A673 (cell line): ENCODE results near the gene NEDD4L.

ENCODE experiments used
- EZH2 ChIP-seq: fragments of 200-600 bp; sonication (generic); IDR thresholded peaks from 2 replicates; pipeline ENCODE4 v1.6.1; 2017; ENCODE audit warnings: borderline replicate concordance, low read depth, mild to moderate bottlenecking, mixed read lengths, antibody characterized with exemption, low read length; ENCODE audit not compliant: poor library complexity, severe bottlenecking
- TF ChIP-seq, protein P1 (sequence below): fragments of 300-800, 200-600 bp; sonication (generic); conservative IDR thresholded peaks from 2 replicates; pipeline ENCODE4 v1.5.1; 2017; ENCODE audit warnings: low read depth, mild to moderate bottlenecking, antibody characterized with exemption, low read length, moderate library complexity, mixed read lengths

GRCh38 chr18:58427321-58427720 is 383.3 kb downstream of the NEDD4L start:
- TF ChIP-seq, protein P1, sequence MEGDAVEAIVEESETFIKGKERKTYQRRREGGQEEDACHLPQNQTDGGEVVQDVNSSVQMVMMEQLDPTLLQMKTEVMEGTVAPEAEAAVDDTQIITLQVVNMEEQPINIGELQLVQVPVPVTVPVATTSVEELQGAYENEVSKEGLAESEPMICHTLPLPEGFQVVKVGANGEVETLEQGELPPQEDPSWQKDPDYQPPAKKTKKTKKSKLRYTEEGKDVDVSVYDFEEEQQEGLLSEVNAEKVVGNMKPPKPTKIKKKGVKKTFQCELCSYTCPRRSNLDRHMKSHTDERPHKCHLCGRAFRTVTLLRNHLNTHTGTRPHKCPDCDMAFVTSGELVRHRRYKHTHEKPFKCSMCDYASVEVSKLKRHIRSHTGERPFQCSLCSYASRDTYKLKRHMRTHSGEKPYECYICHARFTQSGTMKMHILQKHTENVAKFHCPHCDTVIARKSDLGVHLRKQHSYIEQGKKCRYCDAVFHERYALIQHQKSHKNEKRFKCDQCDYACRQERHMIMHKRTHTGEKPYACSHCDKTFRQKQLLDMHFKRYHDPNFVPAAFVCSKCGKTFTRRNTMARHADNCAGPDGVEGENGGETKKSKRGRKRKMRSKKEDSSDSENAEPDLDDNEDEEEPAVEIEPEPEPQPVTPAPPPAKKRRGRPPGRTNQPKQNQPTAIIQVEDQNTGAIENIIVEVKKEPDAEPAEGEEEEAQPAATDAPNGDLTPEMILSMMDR: no peak
- TF ChIP-seq EZH2: no peak
